Loucy (cell line): ENCODE data around the gene GSAP.

Source experiments
- H2AFZ ChIP-seq: fragments of 200-600 bp; sonication (generic); 2 replicates; pipeline ENCODE4 v1.6.0; 2016; ENCODE audit warnings: antibody characterized with exemption, mild to moderate bottlenecking, low read length, moderate library complexity
- H3F3A ChIP-seq: fragments of 200-600 bp; 2 replicates; pipeline ENCODE4 v1.6.0; 2016; ENCODE audit warnings: antibody characterized with exemption, low read depth, mild to moderate bottlenecking
- H3K27me3 ChIP-seq: fragments of 200-600 bp; sonication (generic); 2 replicates; pipeline ENCODE4 v1.6.1; 2014; ENCODE audit warnings: low read length, mild to moderate bottlenecking; ENCODE audit not compliant: insufficient read depth, poor library complexity, severe bottlenecking
- H3K36me3 ChIP-seq: fragments of 200-600 bp; sonication (generic); 2 replicates; pipeline ENCODE4 v1.6.1; 2016; ENCODE audit warnings: low read length; ENCODE audit not compliant: insufficient read depth
- H3K4me1 ChIP-seq: fragments of 200-600 bp; sonication (generic); 2 replicates; pipeline ENCODE4 v1.5.1; 2014; ENCODE audit warnings: low read length, mild to moderate bottlenecking; ENCODE audit not compliant: insufficient read depth, poor library complexity, severe bottlenecking
- H3K4me2 ChIP-seq: fragments of 200-600 bp; sonication (generic); 2 replicates; pipeline ENCODE4 v1.6.0; 2014; ENCODE audit warnings: antibody characterized with exemption, low read length, low read depth, mild to moderate bottlenecking; ENCODE audit not compliant: poor library complexity, severe bottlenecking
- H3K4me3 ChIP-seq: fragments of 200-600 bp; sonication (generic); 2 replicates; pipeline ENCODE4 v1.5.1; 2014; ENCODE audit warnings: low read length, mild to moderate bottlenecking, mixed read lengths; ENCODE audit not compliant: poor library complexity, severe bottlenecking
- H3K79me2 ChIP-seq: fragments of 200-600 bp; sonication (generic); 2 replicates; pipeline ENCODE4 v1.6.1; 2014; ENCODE audit warnings: low read length; ENCODE audit not compliant: insufficient read depth
- H3K9ac ChIP-seq: fragments of 200-600 bp; sonication (generic); 2 replicates; pipeline ENCODE4 v1.6.0; 2014; ENCODE audit warnings: mild to moderate bottlenecking, low read depth, low read length, moderate library complexity; ENCODE audit not compliant: poor library complexity, severe bottlenecking
- H3K9me2 ChIP-seq: fragments of 200-600 bp; sonication (generic); replicated peaks from 2 replicates; pipeline ENCODE4 v1.6.1; 2016; ENCODE audit warnings: low read depth, low read length, mixed read lengths
- H3K9me3 ChIP-seq: fragments of 200-600 bp; sonication (generic); 2 replicates; pipeline ENCODE4 v1.6.1; 2014; ENCODE audit warnings: mild to moderate bottlenecking, antibody characterized with exemption, low read length, low read depth; ENCODE audit not compliant: insufficient read depth
- H4K20me1 ChIP-seq: fragments of 200-600 bp; sonication (generic); 2 replicates; pipeline ENCODE4 v1.6.0; 2014; ENCODE audit warnings: antibody characterized with exemption, low read length, mild to moderate bottlenecking; ENCODE audit not compliant: insufficient read depth, poor library complexity, severe bottlenecking
- CTCF ChIP-seq: fragments of 200-600 bp; sonication (generic); conservative IDR thresholded peaks from 2 replicates; pipeline ENCODE4 v1.5.1; 2014; ENCODE audit warnings: mild to moderate bottlenecking, antibody characterized with exemption, low read length
- EZH2phosphoT487 ChIP-seq: fragments of 200-600 bp; IDR thresholded peaks from 2 replicates; pipeline ENCODE4 v1.6.1; 2018; ENCODE audit warnings: antibody characterized with exemption, mild to moderate bottlenecking, moderate library complexity, borderline replicate concordance

Gene GSAP

GRCh38 chr7:77413861-77414424, 2.2 kb downstream of the GSAP start:
- Histone ChIP-seq H2AFZ (no peak overlapping the region), H3K9me3 (no peaks in the 10 kb centered on the region), H3K9ac (no peak overlapping the region), H3K27me3 (no peaks in the 10 kb centered on the region), H3K9me2 (no peaks in the 10 kb centered on the region), H3K4me2 (no peak overlapping the region), H3K4me3 (no peak overlapping the region), H3K4me1 (no peaks in the 10 kb centered on the region), H3F3A (no peaks in the 10 kb centered on the region), H3K36me3 (no peaks in the 10 kb centered on the region), H3K79me2 (no peaks in the 10 kb centered on the region), H4K20me1 (no peaks in the 10 kb centered on the region)
- no peak for TF ChIP-seq CTCF
- no peak for TF ChIP-seq EZH2phosphoT487

GRCh38 chr7:77413128-77413527, 3.0 kb downstream of the GSAP start:
- H3K4me1 ChIP-seq, result peaks cover 1% of the 10 kb centered on the region

GRCh38 chr7:77409739-77410547, 6.2 kb downstream of the GSAP start:
- Histone ChIP-seq H3K4me2 (no peak overlapping the region), H3K9me3 (no peaks in the 10 kb centered on the region), H3K9ac (no peak overlapping the region), H3K27me3 (no peaks in the 10 kb centered on the region), H3K79me2 (no peaks in the 10 kb centered on the region), H3K4me1 (peaks cover 8% of the 10 kb centered on the region), H4K20me1 (no peaks in the 10 kb centered on the region), H3K36me3 (no peaks in the 10 kb centered on the region), H3K4me3 (no peak overlapping the region), H2AFZ (no peak overlapping the region), H3F3A (no peaks in the 10 kb centered on the region), H3K9me2 (no peaks in the 10 kb centered on the region)
- no peak for TF ChIP-seq EZH2phosphoT487
- no peak for TF ChIP-seq CTCF

More at GRCh38 chr7:77413128-77413527, 3.0 kb downstream of the GSAP start:
- Histone ChIP-seq H3K9me2 (no peaks in the 10 kb centered on the region), H3K27me3 (no peaks in the 10 kb centered on the region), H2AFZ (no peak overlapping the region), H4K20me1 (no peaks in the 10 kb centered on the region), H3F3A (no peaks in the 10 kb centered on the region), H3K79me2 (no peaks in the 10 kb centered on the region), H3K4me3 (no peak overlapping the region), H3K9ac (no peak overlapping the region), H3K4me2 (no peak overlapping the region), H3K9me3 (no peaks in the 10 kb centered on the region), H3K36me3 (no peaks in the 10 kb centered on the region)
- no peak for TF ChIP-seq CTCF
- no peak for TF ChIP-seq EZH2phosphoT487
